LNCaP clone FGC (cell line): ENCODE results near the gene AZIN2.

Experiments used
- DNase-seq: peaks from one replicate; pipeline ENCODE4 v3.0.0-alpha.2; 2011; ENCODE audit warnings: low read depth
- H3K4me3 ChIP-seq: 2 replicates; pipeline ENCODE4 v1.5.1; 2011; ENCODE audit warnings: mild to moderate bottlenecking, low read depth, low read length, control low read depth
- TF ChIP-seq, protein P1 (sequence below): IDR thresholded peaks from 2 replicates; pipeline ENCODE4 v1.5.1; 2012; ENCODE audit warnings: mild to moderate bottlenecking; ENCODE audit not compliant: control insufficient read depth, insufficient read depth; ENCODE audit errors: extremely low read depth

Gene AZIN2

DNA sequence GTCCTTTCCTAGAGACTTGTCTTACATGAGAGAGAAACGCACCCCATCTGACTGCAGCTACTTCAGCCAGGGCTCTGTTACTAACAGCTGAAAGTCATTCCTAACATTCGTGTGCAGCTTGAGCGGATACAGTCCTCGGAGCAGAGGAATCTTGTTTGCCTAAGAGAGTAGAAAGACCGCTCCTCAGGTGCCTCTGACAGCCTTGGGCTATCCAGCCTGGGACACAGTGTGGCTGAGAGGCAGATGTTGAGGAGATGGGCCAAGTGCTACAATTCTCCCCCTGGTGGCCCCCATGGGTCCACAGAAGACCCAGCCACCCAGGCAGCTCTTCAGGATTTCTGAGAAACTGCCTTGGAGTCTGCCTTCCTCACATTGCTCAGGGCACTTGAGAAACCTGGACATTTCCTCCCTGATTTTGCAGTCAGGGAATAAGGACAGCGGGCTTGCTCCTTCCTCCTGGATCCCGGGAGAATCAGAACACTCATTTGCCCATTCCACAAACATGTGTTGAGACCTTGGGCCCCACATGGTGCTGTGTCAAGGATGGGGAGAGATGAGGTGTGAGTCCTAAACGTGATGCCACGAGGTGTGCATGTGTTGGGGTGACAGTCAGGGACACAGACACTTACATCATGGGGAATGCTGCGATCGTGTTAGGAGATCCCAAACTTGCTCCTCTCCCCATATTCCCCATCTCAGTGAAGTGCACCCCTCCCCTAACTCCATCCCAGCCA is 87.8 kb downstream of the AZIN2 start:
- TF ChIP-seq, protein P1, sequence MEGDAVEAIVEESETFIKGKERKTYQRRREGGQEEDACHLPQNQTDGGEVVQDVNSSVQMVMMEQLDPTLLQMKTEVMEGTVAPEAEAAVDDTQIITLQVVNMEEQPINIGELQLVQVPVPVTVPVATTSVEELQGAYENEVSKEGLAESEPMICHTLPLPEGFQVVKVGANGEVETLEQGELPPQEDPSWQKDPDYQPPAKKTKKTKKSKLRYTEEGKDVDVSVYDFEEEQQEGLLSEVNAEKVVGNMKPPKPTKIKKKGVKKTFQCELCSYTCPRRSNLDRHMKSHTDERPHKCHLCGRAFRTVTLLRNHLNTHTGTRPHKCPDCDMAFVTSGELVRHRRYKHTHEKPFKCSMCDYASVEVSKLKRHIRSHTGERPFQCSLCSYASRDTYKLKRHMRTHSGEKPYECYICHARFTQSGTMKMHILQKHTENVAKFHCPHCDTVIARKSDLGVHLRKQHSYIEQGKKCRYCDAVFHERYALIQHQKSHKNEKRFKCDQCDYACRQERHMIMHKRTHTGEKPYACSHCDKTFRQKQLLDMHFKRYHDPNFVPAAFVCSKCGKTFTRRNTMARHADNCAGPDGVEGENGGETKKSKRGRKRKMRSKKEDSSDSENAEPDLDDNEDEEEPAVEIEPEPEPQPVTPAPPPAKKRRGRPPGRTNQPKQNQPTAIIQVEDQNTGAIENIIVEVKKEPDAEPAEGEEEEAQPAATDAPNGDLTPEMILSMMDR, result no peak
- DNase-seq, result no peak

DNA sequence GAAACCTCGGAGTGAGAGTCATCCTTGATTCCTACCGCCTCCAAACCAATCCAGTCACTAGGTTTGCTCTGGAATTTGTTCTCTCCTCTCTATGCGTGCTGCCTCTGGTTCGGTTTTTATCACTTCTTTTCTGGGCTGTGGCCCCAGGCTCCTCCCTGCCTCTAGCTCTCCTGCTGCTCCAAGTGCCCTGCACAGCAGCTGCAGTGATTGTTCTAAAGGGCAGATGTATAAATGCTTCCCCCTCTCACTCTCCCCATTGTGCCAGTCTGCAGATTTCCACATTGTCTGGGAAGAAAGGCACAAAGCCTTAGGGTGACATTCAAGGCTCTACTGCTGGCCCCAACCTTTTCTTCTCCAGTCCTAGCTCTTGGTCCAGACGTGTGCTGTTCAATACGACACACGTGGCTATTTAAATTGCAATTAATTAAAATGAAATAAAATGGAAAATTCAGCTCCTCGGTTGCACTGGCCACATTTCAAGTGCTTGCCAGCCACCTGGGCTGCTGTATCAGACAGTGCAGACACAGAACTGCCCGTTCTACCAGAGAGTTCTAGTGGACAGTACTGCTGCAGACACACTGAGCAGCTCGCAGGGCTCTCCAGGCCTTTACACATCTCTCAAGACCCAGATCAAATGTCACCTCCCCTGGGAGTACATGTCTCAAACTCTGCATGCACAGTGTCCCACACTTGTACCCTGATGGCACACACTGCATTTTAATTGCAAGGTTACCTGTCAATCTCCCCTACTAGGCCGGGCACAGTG is 88.5 kb downstream of the AZIN2 start:
- TF ChIP-seq, protein P1, result no peak
- DNase-seq, result no peak
- H3K4me3 ChIP-seq, result no peak overlapping the region

More for the DNA sequence above, 87.8 kb downstream of the AZIN2 start:
- no peak overlapping the region for H3K4me3 ChIP-seq
